HG03378 (cell line): ENCODE measurements around the gene IGFN1.

Source experiments
- ATAC-seq: cut with Tn5 transposase; IDR thresholded peaks from one replicate; pipeline ENCODE4 v1.9.1; 2021; ENCODE audit warnings: mild to moderate bottlenecking, moderate library complexity; ENCODE audit not compliant: unreplicated experiment

Gene IGFN1

DNA sequence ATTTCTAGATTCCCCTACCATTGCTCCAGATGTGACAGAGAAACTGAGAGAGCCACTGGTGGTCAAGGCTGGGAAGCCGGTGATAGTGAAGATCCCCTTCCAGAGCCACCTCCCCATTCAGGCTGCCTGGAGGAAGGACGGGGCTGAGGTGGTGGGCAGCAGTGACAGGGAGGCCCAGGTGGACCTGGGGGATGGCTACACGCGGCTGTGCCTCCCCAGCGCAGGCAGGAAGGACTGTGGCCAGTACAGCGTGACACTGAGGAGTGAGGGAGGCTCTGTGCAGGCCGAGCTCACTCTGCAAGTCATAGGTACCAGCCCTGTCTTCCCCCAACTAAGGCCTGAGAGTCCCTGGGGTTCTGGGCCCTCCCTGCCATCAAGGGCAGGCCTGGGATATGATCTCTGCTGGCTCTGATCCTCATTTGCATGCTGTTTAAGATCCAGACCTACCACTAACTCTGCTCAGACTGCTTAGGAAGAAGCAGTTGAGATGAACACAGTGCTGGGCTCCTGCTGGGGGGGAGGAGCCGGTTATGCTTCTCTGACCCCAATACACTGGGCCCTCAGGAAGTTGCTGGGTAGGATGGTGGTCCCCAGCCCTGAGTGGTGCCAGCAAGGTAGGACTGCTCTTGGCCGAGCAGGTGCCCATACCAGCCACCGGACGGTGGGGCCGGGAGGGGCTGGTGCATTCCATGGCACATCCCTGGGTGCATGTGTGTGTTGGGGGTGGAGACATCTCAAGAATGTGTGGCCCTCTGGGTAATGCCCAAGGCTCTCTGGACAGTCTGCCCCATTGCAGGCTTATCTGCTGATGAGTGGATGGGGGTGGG, 25.1 kb downstream of the IGFN1 start:
- ATAC-seq: no peak

- ATAC-seq: no peak
Measured at GRCh38 chr1:201216395-201217085, 25.9 kb downstream of the IGFN1 start.

GRCh38 chr1:201217146-201217545, 26.5 kb downstream of the IGFN1 start:
- no peak for ATAC-seq

GRCh38 chr1:201217851-201218250, 27.2 kb downstream of the IGFN1 start:
- no peak for ATAC-seq

DNA sequence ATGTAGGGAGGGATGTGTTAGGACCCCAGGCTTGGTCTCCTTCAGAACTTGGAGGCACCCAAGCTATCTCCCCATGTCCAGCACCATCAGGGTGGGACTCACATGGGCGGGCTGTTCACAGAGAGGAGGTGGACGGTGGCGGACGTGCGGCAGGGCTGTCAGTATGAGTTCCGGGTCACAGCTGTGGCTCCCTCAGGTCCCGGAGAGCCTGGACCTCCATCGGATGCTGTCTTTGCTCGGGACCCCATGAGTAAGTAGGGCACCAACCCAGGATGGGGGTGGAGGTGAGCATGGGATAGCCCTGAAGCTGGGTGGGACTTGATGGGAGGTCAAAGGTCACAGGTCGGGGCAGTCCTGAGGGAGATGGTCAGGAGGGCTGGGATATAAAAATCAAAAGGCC, 27.8 kb downstream of the IGFN1 start:
- ATAC-seq: no peak

GRCh38 chr1:201219481-201220387, 29.1 kb downstream of the IGFN1 start:
- ATAC-seq: no peak

DNA sequence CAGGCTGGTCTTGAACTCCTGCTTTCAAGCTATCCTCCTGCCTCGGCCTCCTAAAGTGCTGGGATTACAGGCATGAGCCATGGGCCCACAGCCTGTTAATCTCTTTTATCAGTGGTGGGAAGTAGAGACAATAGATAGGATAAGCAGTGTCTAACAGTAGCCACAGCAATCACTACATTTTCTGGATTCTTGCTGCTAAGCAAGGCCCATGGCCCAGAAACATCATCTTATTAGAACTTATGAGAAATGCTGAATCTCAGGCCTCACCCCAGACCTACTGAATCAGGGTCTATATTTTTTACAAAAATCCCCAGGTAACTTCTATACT, 29.7 kb downstream of the IGFN1 start:
- no peak for ATAC-seq

DNA sequence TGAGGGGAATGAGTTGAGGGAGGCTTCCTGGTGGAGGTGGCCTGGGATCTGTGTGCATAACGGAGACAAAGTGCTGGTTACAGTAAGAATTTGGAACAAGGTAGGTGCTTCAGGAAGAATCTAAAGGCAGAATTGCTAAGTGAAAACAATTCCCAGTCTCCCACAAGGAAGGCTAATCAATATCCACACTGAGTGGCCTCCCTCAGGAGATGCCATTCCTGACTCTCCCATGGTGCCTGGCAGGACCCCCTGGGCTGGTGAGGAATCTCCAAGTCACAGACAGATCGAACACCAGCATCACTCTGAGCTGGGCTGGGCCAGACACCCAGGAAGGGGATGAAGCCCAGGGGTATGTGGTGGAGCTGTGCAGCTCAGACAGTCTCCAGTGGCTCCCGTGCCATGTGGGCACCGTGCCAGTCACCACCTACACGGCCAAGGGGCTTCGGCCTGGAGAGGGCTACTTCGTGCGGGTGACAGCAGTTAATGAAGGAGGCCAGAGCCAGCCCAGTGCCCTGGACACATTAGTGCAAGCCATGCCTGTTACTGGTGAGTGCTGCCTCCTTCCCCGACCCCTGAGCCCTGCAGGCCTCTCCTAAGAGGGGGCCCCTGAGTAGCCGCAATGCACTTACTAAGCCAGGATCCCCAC, 30.7 kb downstream of the IGFN1 start:
- ATAC-seq: no peak

DNA sequence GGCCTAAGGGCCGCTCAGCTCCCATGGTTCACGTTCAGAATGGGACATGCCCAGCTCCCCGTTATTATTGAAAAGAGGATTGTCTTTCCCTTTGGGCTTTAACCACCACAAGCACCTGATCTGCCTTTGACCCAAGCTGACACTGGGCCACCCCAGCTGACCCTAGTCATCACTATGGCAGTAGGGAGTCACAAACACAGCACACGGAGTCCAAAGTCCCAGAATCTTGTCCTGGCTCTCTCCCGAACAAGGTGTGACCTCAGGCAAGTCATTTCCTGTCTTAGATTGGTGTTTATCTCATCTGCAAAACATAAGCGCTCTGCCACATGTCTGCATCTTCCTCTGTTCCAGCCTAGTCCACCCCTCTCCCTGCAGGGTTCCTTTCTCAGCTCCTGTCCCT, 31.5 kb downstream of the IGFN1 start:
- ATAC-seq: no peak

GRCh38 chr1:201223852-201224665, 33.4 kb downstream of the IGFN1 start:
- no peak for ATAC-seq

DNA sequence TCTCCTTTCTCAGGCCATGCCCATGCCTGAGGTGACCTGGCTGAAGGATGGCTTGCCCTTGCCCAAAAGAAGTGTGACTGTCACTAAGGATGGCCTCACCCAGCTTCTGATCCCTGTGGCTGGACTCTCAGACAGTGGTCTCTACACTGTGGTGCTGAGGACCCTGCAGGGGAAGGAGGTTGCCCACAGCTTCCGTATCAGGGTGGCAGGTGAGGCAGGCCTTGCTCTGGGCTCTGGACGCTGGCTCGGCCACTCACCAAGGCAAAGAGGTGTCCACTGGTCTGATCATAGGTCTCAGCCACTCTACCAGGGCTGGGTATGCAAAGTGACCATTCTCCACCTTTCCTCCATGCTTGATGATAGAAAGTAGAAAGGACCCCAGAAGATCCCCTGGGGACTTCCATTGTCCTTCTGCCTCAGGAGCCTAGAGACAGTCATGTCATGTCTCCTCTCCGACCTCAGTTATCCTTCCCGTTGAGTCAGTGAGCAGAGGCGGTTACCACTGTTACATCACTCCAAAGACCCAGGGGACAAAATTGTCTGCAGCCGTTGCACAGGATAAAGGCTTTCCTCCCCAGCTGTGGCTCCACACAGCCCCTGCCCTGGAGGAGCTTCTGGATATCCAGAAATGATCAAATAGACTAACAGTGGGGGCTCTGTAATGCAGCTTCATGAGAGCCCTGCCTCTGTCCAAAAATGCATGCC, 34.2 kb downstream of the IGFN1 start:
- no peak for ATAC-seq

DNA sequence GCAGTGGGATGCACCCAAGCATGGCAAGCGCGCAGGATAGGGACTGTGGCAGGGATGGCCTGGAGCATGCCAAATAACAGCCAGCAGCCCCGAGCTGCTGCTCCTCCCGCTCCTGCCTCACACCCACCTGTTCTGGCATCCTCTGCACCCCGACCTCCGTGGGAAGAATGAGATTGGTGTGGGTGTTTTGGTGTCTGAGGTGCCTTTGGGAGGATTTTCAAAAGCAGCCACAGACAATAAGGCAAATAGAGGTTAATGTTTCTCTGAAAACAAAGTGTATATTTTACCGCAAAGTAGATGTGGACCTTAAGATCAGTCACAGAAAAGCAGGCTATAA, 35.5 kb downstream of the IGFN1 start:
- no peak for ATAC-seq

- ATAC-seq: no peak
Measured at GRCh38 chr1:201226859-201227488, 36.4 kb downstream of the IGFN1 start.

GRCh38 chr1:201228011-201228983, 37.7 kb downstream of the IGFN1 start:
- no peak for ATAC-seq

GRCh38 chr1:201229095-201229494, 38.5 kb downstream of the IGFN1 start:
- ATAC-seq: no peak

DNA sequence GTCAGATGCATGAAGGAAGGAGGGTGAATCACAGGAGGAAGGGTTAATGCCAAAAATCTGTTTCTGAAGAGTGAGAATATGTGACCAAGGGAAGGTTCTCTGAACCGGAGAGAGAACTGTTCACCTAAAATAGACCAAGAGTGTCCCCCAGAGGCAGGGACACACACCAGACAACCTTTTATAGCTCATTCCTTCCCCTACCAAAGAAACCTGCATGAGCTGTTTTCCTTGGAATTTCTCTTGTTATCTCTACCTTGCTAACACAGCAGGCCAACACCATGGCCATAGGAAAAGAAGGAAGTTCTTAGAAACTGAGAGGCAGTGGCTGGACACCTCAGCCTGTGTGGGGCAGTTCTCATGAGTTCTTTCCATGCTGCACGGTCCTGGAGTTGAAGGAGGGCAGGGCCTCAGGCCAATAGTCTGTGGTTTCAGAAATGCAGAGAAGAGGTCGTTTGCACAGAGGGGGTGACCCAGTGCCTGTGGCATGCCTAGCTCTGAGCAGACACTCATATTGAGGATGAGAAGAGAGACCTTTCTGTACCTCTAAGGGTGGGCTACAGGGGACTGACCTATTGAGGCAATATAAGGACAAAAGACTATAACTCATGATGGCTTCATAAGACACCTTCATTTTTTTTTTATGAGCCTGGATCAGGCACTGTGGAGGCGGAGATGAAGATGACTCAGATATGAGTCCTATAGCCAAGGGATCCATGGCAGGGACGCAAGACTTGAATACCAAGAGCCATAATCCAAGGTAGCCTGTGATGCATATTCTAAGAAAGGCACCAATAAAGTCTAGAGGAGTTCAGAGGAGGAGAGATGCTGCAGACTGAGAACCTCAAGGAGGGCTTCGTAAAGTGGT, 39.4 kb downstream of the IGFN1 start:
- no peak for ATAC-seq

DNA sequence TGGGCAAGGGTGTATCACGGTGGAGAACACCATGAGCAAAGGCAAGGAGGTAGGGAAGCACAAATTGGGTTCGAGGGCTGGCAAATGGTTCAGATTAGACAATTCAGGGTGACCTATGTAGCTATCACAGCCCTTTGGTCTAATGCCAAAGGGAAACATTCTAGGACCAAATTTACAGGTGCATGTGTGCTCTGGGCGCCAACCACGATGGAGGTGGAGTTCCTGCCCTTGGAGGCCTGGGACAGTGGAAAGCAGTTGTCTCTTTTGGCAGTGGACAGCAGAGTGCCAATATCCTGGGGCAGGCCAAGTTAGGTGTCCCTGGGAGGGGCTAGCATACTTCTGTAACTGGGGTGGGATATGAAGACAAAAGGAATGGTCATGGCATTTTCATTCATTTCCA, 40.1 kb downstream of the IGFN1 start:
- no peak for ATAC-seq
